ENCODE data around the gene ITFG1.

GRCh38 chr16:47150067-47150466 is 310.8 kb downstream of the ITFG1 start:
- TF ChIP-seq POLR2A (IDR thresholded peaks at IDR 0.05) (no peak), CTCF (IDR thresholded peaks at IDR 0.05) (no peak)

All from suprapubic skin (tissue), 3 donors.